Suprapubic skin (tissue), 4 donors: ENCODE data around the gene MTCL1. TPM values are rescaled to one million over a fixed set of nuclear protein-coding genes. Genes with fewer than 3 reads are reported as not detected.

Experiments
- DNase-seq, 2 donors: peaks; one replicate each; pipeline ENCODE4 v3.0.0-alpha.2; 2019; ENCODE audit warnings: low spot score in 2 of 2
- H3K27ac ChIP-seq: fragments of 200-600 bp; sonication (generic); one replicate; pipeline ENCODE4 v1.5.1; 2019
- H3K27me3 ChIP-seq: fragments of 200-600 bp; sonication (generic); one replicate; pipeline ENCODE4 v1.5.1; 2019
- H3K36me3 ChIP-seq: fragments of 200-600 bp; sonication (generic); one replicate; pipeline ENCODE4 v1.5.1; 2019
- H3K4me1 ChIP-seq: fragments of 200-600 bp; sonication (generic); one replicate; pipeline ENCODE4 v1.5.1; 2019
- H3K4me3 ChIP-seq: fragments of 200-600 bp; sonication (generic); one replicate; pipeline ENCODE4 v1.5.1; 2019; ENCODE audit warnings: mild to moderate bottlenecking
- H3K9me3 ChIP-seq: fragments of 200-600 bp; sonication (generic); one replicate; pipeline ENCODE4 v1.5.1; 2019
- CTCF ChIP-seq, 2 donors: fragments of 200-600 bp in 1 of 2; fragments of 450-650 bp in 1 of 2; sonication (generic) in 1 of 2; IDR thresholded peaks; one replicate each; pipeline ENCODE4 v1.5.1; 2016 to 2019; ENCODE audit warnings: antibody characterized with exemption in 2 of 2, mild to moderate bottlenecking in 1 of 2, moderate library complexity in 1 of 2
- EP300 ChIP-seq: sonication (generic); formaldehyde crosslinking; IDR thresholded peaks from one replicate; pipeline ENCODE4 v1.6.1; 2017; ENCODE audit warnings: antibody characterized with exemption
- POLR2A ChIP-seq, 2 donors: fragments of 450-650 bp; IDR thresholded peaks; one replicate each; pipeline ENCODE4 v1.6.1; 2017; ENCODE audit warnings: antibody characterized with exemption in 2 of 2, mild to moderate bottlenecking in 2 of 2, moderate library complexity in 2 of 2
- POLR2AphosphoS5 ChIP-seq, 3 donors: sonication (generic); formaldehyde crosslinking; IDR thresholded peaks; one replicate each; pipeline ENCODE4 v1.6.1; 2017; ENCODE audit warnings: antibody characterized with exemption in 3 of 3
- WGBS: methylation state at CpG from one replicate; pipeline ENCODE4 v1.1.5; 2018; 5-methylcytosine and 5-hydroxymethylcytosine counted together
- total RNA-seq, 4 donors: library from RNA; depleted of rRNA; stranded (reverse); fragments of >200 nt; gene quantifications; one replicate each; pipeline ENCODE4 v1.1.0, GENCODE V29; 2016

The MTCL1 gene
- total RNA-seq, 4 donors from 2014 or later = 7.0 to 9.4 (median 8.1) TPM

GRCh38 chr18:8826514-8826913 is 121.2 kb downstream of the MTCL1 start:
- Histone ChIP-seq H3K9me3 (no peaks in the 10 kb centered on the region), H3K27ac (no peak overlapping the region), H3K4me3 (no peak overlapping the region), H3K36me3 (peaks cover 8% of the 10 kb centered on the region), H3K27me3 (no peaks in the 10 kb centered on the region), H3K4me1 (no peaks in the 10 kb centered on the region)
- no peak for TF ChIP-seq POLR2A (IDR thresholded peaks at IDR 0.05)
- no peak for TF ChIP-seq POLR2AphosphoS5 (IDR thresholded peaks at IDR 0.05)
- no peak for TF ChIP-seq EP300
- TF ChIP-seq CTCF (IDR thresholded peaks at IDR 0.05) = no peak
- WGBS = 83% methylated on average over 3 of the region's 3 CpGs
- DNase-seq = no peak

GRCh38 chr18:8826971-8827370 is 121.6 kb downstream of the MTCL1 start:
- H3K9me3 ChIP-seq = no peaks in the 10 kb centered on the region
- H3K4me1 ChIP-seq = no peaks in the 10 kb centered on the region
- TF ChIP-seq POLR2AphosphoS5 (IDR thresholded peaks at IDR 0.05) (no peak), CTCF (IDR thresholded peaks at IDR 0.05) (no peak), EP300 (no peak), POLR2A (IDR thresholded peaks at IDR 0.05) (no peak)
- H3K27me3 ChIP-seq = no peaks in the 10 kb centered on the region
- 91% methylated on average over 7 of the region's 12 CpGs for WGBS
- no peak for DNase-seq
- peaks cover 8% of the 10 kb centered on the region for H3K36me3 ChIP-seq
- no peak overlapping the region for H3K4me3 ChIP-seq
- no peak overlapping the region for H3K27ac ChIP-seq

- Histone ChIP-seq H3K27me3 (no peaks in the 10 kb centered on the region), H3K36me3 (peaks cover 8% of the 10 kb centered on the region), H3K9me3 (no peaks in the 10 kb centered on the region), H3K27ac (no peak overlapping the region), H3K4me1 (no peaks in the 10 kb centered on the region), H3K4me3 (no peak overlapping the region)
- no peak for DNase-seq
- WGBS = 81% methylated on average over 7 of the region's 7 CpGs
- TF ChIP-seq POLR2A (IDR thresholded peaks at IDR 0.05) = no peak
Observed at GRCh38 chr18:8828300-8828699, 122.9 kb downstream of the MTCL1 start.

GRCh38 chr18:8828798-8829197 is 123.4 kb downstream of the MTCL1 start:
- H3K9me3 ChIP-seq = no peaks in the 10 kb centered on the region
- TF ChIP-seq POLR2A (IDR thresholded peaks at IDR 0.05) (no peak), EP300 (no peak), POLR2AphosphoS5 (IDR thresholded peaks at IDR 0.05) (no peak)
- H3K27me3 ChIP-seq = no peaks in the 10 kb centered on the region
- no peaks in the 10 kb centered on the region for H3K4me1 ChIP-seq
- no peak overlapping the region for H3K27ac ChIP-seq
- no peak for DNase-seq
- no peak overlapping the region for H3K4me3 ChIP-seq
- H3K36me3 ChIP-seq = peaks cover 8% of the 10 kb centered on the region
- WGBS = 44% methylated on average over 10 of the region's 10 CpGs

- no peaks in the 10 kb centered on the region for H3K27me3 ChIP-seq
- no peak overlapping the region for H3K4me3 ChIP-seq
- no peaks in the 10 kb centered on the region for H3K36me3 ChIP-seq
- no peak overlapping the region for H3K27ac ChIP-seq
- WGBS = 91% methylated on average over 16 of the region's 16 CpGs
- no peak for TF ChIP-seq EP300
- no peak for TF ChIP-seq CTCF (IDR thresholded peaks at IDR 0.05)
- no peak for TF ChIP-seq POLR2A (IDR thresholded peaks at IDR 0.05)
- TF ChIP-seq POLR2AphosphoS5 (IDR thresholded peaks at IDR 0.05) = no peak
- H3K4me1 ChIP-seq = peaks cover 4% of the 10 kb centered on the region
- no peaks in the 10 kb centered on the region for H3K9me3 ChIP-seq
- DNase-seq = no peak
Observed at GRCh38 chr18:8830067-8831060, 125.0 kb downstream of the MTCL1 start.

GRCh38 chr18:8831112-8831511 is 125.8 kb downstream of the MTCL1 start:
- WGBS = 74% methylated on average over 3 of the region's 3 CpGs
- H3K9me3 ChIP-seq = no peaks in the 10 kb centered on the region

More at GRCh38 chr18:8831112-8831511, 125.8 kb downstream of the MTCL1 start:
- no peak overlapping the region for H3K4me3 ChIP-seq
- H3K36me3 ChIP-seq = no peaks in the 10 kb centered on the region
- H3K27ac ChIP-seq = no peak overlapping the region
- DNase-seq = no peak
- H3K4me1 ChIP-seq = peaks cover 4% of the 10 kb centered on the region
- H3K27me3 ChIP-seq = no peaks in the 10 kb centered on the region
- TF ChIP-seq EP300 (no peak), POLR2AphosphoS5 (IDR thresholded peaks at IDR 0.05) (no peak), CTCF (IDR thresholded peaks at IDR 0.05) (no peak), POLR2A (IDR thresholded peaks at IDR 0.05) (no peak)
